Parathyroid adenoma (tissue), 2 donors: ENCODE measurements around the gene TSPAN16.
A peak's percentile ranks its signal among the peaks of the same experiment; 100 is the strongest.

Experiments
- H2AFZ ChIP-seq: fragments of 300-600 bp; sonication (generic); one replicate; pipeline ENCODE4 v1.7.0; 2017; ENCODE audit warnings: antibody characterized with exemption, mild to moderate bottlenecking
- H3K27ac ChIP-seq: fragments of 300-600 bp; sonication (generic); one replicate; pipeline ENCODE4 v1.7.0; 2017
- H3K27me3 ChIP-seq: fragments of 300-600 bp; sonication (generic); one replicate; pipeline ENCODE4 v1.7.0; 2017; ENCODE audit warnings: low read length; ENCODE audit not compliant: control insufficient read depth, insufficient read depth
- H3K36me3 ChIP-seq: fragments of 300-600 bp; sonication (generic); one replicate; pipeline ENCODE4 v1.7.0; 2017; ENCODE audit warnings: low read length; ENCODE audit not compliant: control insufficient read depth, insufficient read depth
- H3K4me1 ChIP-seq: fragments of 300-600 bp; sonication (generic); one replicate; pipeline ENCODE4 v1.7.0; 2017; ENCODE audit warnings: control low read depth
- H3K4me2 ChIP-seq: fragments of 300-600 bp; sonication (generic); one replicate; pipeline ENCODE4 v1.7.0; 2017; ENCODE audit warnings: low read length
- H3K4me3 ChIP-seq: fragments of 300-600 bp; sonication (generic); one replicate; pipeline ENCODE4 v1.7.0; 2017; ENCODE audit warnings: low read depth, low read length
- H3K79me2 ChIP-seq: fragments of 300-600 bp; sonication (generic); one replicate; pipeline ENCODE4 v1.7.0; 2017; ENCODE audit warnings: control low read depth
- H3K9ac ChIP-seq: fragments of 300-600 bp; sonication (generic); one replicate; pipeline ENCODE4 v1.7.0; 2017; ENCODE audit warnings: mild to moderate bottlenecking
- H3K9me3 ChIP-seq: fragments of 300-600 bp; sonication (generic); one replicate; pipeline ENCODE4 v1.7.0; 2017; ENCODE audit warnings: low read length; ENCODE audit not compliant: control insufficient read depth
- TF ChIP-seq, protein P1 (sequence below): fragments of 300-600 bp; sonication (generic); IDR thresholded peaks from one replicate; pipeline ENCODE4 v1.7.0; 2017; ENCODE audit warnings: antibody characterized with exemption, mild to moderate bottlenecking
- donor health status: primary hyperparathyroidism.

Gene TSPAN16

DNA sequence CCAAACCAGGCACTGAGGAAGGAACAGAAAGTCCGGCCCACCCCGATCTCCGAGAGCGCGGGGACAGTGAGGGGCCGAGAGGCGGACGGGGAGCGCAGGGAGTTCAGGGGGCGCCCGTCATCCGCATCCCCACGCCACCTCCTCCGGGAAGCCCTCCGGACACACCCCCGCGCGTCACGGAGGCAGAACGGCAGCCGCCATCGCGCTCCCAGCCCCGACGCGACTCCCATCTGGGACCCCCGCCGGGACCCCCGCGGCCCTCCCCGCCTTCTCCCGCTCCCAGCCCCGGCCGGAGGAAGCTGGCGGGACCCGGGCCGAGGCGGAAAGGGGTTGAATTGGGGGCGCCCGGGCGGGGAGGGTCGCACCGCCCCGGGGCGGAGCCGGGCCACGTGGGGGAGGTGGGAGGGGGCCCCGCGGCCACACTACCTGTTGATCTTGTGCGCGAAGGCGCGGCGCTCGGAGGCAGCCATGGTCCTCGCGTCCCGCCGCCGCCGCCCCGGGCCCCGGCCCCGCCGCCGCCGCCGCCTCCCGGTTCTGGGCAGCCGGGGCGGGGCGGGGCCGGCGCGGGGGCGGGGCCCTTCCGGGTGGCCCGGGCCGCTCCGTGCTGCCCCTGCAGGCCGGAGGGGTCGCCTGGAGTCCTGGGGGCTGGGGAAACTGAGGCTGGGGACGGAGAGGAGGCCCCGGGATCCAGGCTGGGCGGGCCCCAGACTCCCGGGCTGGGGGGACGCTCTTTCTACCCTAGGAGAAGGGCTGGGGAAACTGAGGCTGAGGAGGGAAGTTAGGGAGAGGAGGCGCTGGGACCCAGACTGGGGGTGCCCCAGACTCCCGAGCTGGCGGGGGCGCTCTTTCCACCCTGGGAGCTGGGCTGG lies 33.8 kb upstream of the TSPAN16 start, which contains the start of gene DOCK6:
TSS of gene DOCK6 (minus strand) at position 554 of the 869 bp plus-strand sequence. CDS start at position 470, 84 bp downstream.
- Histone ChIP-seq H3K79me2 (no peaks in the 10 kb centered on the region), H3K9me3 (no peaks in the 10 kb centered on the region), H2AFZ (peak within 1 kb of the TSS; percentile 99), H3K27ac (peak within 1 kb of the TSS; percentile 68), H3K4me2 (peak within 1 kb of the TSS; percentile 82), H3K4me1 (no peaks in the 10 kb centered on the region), H3K9ac (no peak within 1 kb of the TSS), H3K27me3 (no peaks in the 10 kb centered on the region), H3K36me3 (no peaks in the 10 kb centered on the region), H3K4me3 (peak within 1 kb of the TSS; percentile 68)
- TF ChIP-seq, protein P1, sequence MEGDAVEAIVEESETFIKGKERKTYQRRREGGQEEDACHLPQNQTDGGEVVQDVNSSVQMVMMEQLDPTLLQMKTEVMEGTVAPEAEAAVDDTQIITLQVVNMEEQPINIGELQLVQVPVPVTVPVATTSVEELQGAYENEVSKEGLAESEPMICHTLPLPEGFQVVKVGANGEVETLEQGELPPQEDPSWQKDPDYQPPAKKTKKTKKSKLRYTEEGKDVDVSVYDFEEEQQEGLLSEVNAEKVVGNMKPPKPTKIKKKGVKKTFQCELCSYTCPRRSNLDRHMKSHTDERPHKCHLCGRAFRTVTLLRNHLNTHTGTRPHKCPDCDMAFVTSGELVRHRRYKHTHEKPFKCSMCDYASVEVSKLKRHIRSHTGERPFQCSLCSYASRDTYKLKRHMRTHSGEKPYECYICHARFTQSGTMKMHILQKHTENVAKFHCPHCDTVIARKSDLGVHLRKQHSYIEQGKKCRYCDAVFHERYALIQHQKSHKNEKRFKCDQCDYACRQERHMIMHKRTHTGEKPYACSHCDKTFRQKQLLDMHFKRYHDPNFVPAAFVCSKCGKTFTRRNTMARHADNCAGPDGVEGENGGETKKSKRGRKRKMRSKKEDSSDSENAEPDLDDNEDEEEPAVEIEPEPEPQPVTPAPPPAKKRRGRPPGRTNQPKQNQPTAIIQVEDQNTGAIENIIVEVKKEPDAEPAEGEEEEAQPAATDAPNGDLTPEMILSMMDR: peak; percentile 46

GRCh38 chr19:11263726-11264125 lies 32.2 kb upstream of the TSPAN16 start:
- Histone ChIP-seq H3K4me1 (no peaks in the 10 kb centered on the region), H3K27ac (no peak overlapping the region), H3K9ac (no peak overlapping the region)

GRCh38 chr19:11264452-11265176 lies 31.3 kb upstream of the TSPAN16 start:
- Histone ChIP-seq H3K36me3 (no peaks in the 10 kb centered on the region), H3K4me2 (no peak overlapping the region), H3K27ac (no peak overlapping the region), H3K79me2 (no peaks in the 10 kb centered on the region), H3K9ac (no peak overlapping the region), H2AFZ (no peak overlapping the region), H3K4me1 (no peaks in the 10 kb centered on the region), H3K27me3 (no peaks in the 10 kb centered on the region), H3K4me3 (no peak overlapping the region), H3K9me3 (no peaks in the 10 kb centered on the region)
- TF ChIP-seq, protein P1: no peak

More at GRCh38 chr19:11263726-11264125, 32.2 kb upstream of the TSPAN16 start:
- Histone ChIP-seq H2AFZ (no peak overlapping the region), H3K27me3 (no peaks in the 10 kb centered on the region), H3K79me2 (no peaks in the 10 kb centered on the region), H3K9me3 (no peaks in the 10 kb centered on the region), H3K4me2 (no peak overlapping the region), H3K36me3 (no peaks in the 10 kb centered on the region), H3K4me3 (no peak overlapping the region)
- TF ChIP-seq, protein P1: no peak

DNA sequence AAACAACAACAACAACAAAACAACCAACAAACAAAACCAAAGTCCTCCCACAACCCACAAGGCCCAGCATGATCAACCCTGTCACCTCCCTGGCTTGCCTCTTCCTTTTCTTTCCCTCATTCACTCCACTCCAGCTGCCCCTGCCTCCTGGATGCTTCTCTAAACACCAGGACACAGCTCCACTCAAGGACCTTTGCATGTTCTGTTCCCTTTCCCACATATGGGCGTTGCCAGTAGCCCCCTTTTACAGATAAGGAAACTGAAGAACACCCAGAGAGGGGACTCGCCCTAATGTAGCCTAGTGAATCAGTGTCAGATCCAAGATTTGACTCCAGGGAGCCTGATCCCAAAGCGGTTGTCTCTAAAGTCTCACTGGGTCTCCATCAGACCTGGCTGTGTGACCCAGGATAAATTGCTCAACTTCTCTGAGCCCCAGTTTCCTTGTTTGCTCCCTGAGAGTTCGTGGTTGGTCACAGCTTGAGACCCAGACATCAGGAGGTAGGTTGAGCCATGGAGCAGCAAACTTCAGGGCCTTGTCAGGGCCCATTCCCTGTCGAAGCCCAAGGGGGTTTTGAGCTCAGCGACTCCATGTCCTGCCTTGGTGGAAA lies 30.7 kb upstream of the TSPAN16 start:
- Histone ChIP-seq H3K9me3 (no peaks in the 10 kb centered on the region), H3K79me2 (no peaks in the 10 kb centered on the region), H3K4me3 (no peak overlapping the region), H3K4me1 (no peaks in the 10 kb centered on the region), H3K27me3 (no peaks in the 10 kb centered on the region), H3K27ac (no peak overlapping the region), H3K36me3 (no peaks in the 10 kb centered on the region), H3K4me2 (no peak overlapping the region), H3K9ac (no peak overlapping the region), H2AFZ (no peak overlapping the region)
- TF ChIP-seq, protein P1: no peak
